Breast epithelium (tissue), 3 donors: ENCODE data around the gene COPS6.

Experiments used
- CTCF ChIP-seq, 3 donors: fragments of 450-650 bp; IDR thresholded peaks; one replicate each; pipeline ENCODE4 v1.5.1; 2016 to 2017; ENCODE audit warnings: antibody characterized with exemption in 3 of 3, mild to moderate bottlenecking in 3 of 3, moderate library complexity in 3 of 3
- POLR2A ChIP-seq: fragments of 450-650 bp; IDR thresholded peaks from one replicate; pipeline ENCODE4 v1.6.1; 2016; ENCODE audit warnings: antibody characterized with exemption, mild to moderate bottlenecking, moderate library complexity
- POLR2AphosphoS5 ChIP-seq, 3 donors: sonication (generic); formaldehyde crosslinking; IDR thresholded peaks; one replicate each; pipeline ENCODE4 v1.6.1; 2017; ENCODE audit warnings: antibody characterized with exemption in 3 of 3

DNA sequence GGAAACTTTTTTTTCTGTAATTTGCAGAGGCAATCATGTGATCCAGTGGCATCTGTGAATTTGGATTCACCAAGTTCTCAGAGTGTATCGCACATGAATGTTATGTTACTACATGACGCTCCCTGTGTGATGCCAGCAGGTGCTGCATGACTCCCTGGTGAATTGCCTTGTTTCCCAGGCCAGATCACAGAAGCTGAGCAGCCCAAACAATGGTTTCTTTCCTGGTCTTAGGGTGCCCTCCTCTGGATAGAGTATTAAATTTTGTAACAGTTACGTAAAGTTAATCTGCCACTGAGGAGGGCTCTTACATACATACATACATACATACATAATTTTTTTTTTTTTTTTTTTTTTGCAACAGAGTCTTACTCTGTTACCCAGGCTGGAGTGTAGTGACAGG lies 35.6 kb upstream of the COPS6 start:
- TF ChIP-seq POLR2A (no peak), CTCF (IDR thresholded peaks at IDR 0.05) (peak in 2 of 3 donors; percentile 49 to 53), POLR2AphosphoS5 (IDR thresholded peaks at IDR 0.05) (no peak)
